Posterior cingulate gyrus (tissue), 11 donors: ENCODE results near the gene SPP2.

ENCODE experiments used
- DNase-seq, 10 donors: peaks; one replicate each; pipeline versions ENCODE4 v3.0.0 to v3.0.0-alpha.2; 2020 to 2021; ENCODE audit warnings: mixed read lengths in 3 of 10
- intact Hi-C: fragments of 100-400 bp; cut with DNase I; formaldehyde crosslinking; loops from one replicate; pipeline ENCODE4 v1.15.1; 2023

Gene SPP2

GRCh38 chr2:234050455-234051135, at the start of gene SPP2:
TSS of gene SPP2 (plus strand) at chr2:234050702. CDS start at chr2:234050787, 85 bp downstream.
- intact Hi-C loops: no loop called here
- peak in 1 of 10 donors; percentile 52 for DNase-seq

GRCh38 chr2:234001380-234002160, 48.9 kb upstream of the SPP2 start:
- no peak for DNase-seq
- intact Hi-C loops: no loop called here

- DNase-seq: no peak
These were observed 48.2 kb upstream of the SPP2 start for GRCh38 chr2:234002281-234002680.

GRCh38 chr2:234003972-234004617, 46.4 kb upstream of the SPP2 start:
- intact Hi-C loops: no loop called here
- DNase-seq: peak in 8 of 10 donors; percentile 17 to 91 (median 55)

More at GRCh38 chr2:234002281-234002680, 48.2 kb upstream of the SPP2 start:
- intact Hi-C loops: no loop called here

- intact Hi-C loops: no loop called here
- DNase-seq: no peak
These were observed 45.4 kb upstream of the SPP2 start for GRCh38 chr2:234005126-234005525.

GRCh38 chr2:234006501-234006900, 44.0 kb upstream of the SPP2 start:
- intact Hi-C loops: no loop called here
- no peak for DNase-seq

GRCh38 chr2:234014427-234014826, 36.1 kb upstream of the SPP2 start:
- no peak for DNase-seq
- intact Hi-C loops: no loop called here

- intact Hi-C loops: no loop called here
These were observed 34.6 kb upstream of the SPP2 start for GRCh38 chr2:234015861-234016260.

GRCh38 chr2:234019896-234020295, 30.6 kb upstream of the SPP2 start:
- intact Hi-C loops: no loop called here
- no peak for DNase-seq

More at GRCh38 chr2:234015861-234016260, 34.6 kb upstream of the SPP2 start:
- DNase-seq: no peak

GRCh38 chr2:234020332-234020731, 30.2 kb upstream of the SPP2 start:
- intact Hi-C loops: no loop called here
- DNase-seq: no peak

GRCh38 chr2:234022424-234022823, 28.1 kb upstream of the SPP2 start:
- DNase-seq: no peak
- intact Hi-C loops: no loop called here

- peak in 1 of 10 donors; percentile 70 for DNase-seq
- intact Hi-C loops: no loop called here
These were observed 26.2 kb upstream of the SPP2 start for GRCh38 chr2:234024304-234024703.

- DNase-seq: no peak
- intact Hi-C loops: no loop called here
These were observed 25.0 kb upstream of the SPP2 start for GRCh38 chr2:234025466-234025865.

GRCh38 chr2:234025891-234026401, 24.6 kb upstream of the SPP2 start:
- no peak for DNase-seq
- intact Hi-C loops: no loop called here

- no peak for DNase-seq
- intact Hi-C loops: no loop called here
These were observed 23.7 kb upstream of the SPP2 start for GRCh38 chr2:234026693-234027254.

GRCh38 chr2:234027641-234028040, 22.9 kb upstream of the SPP2 start:
- intact Hi-C loops: no loop called here

GRCh38 chr2:234029150-234029733, 21.3 kb upstream of the SPP2 start:
- intact Hi-C loops: no loop called here
- no peak for DNase-seq

More at GRCh38 chr2:234027641-234028040, 22.9 kb upstream of the SPP2 start:
- no peak for DNase-seq

GRCh38 chr2:234031207-234031606, 19.3 kb upstream of the SPP2 start:
- intact Hi-C loops: no loop called here
- DNase-seq: no peak

GRCh38 chr2:234032279-234032856, 18.1 kb upstream of the SPP2 start:
- DNase-seq: no peak
- intact Hi-C loops: no loop called here

- intact Hi-C loops: no loop called here
- DNase-seq: no peak
These were observed 17.3 kb upstream of the SPP2 start for GRCh38 chr2:234033174-234033573.
